ENCODE results near the gene UACA. TPM values are rescaled to one million over a fixed set of nuclear protein-coding genes. Genes with fewer than 3 reads are reported as not detected.
A peak's percentile ranks its signal among the peaks of the same experiment; 100 is the strongest.

Gene UACA
- total and polyA plus RNA-seq, 2 donors (not counting 3 experiments of a cell fraction or from before 2014, with no cell fraction given) = 167 to 292 TPM

- POLR2A ChIA-PET = no interaction called here
- dilution Hi-C loops (cut with MboI; ENCODE audit: extremely low pct_ligation_motif_present, low sequenced_read_pairs) (no loop called here), intact Hi-C loops (cut with micrococcal nuclease) (loop anchor here (1.0 to 10.0 kb wide), 3 partner anchors 17 to 700 kb away; partner anchors contain the start of genes TLE3 and UACA)
- CTCF ChIA-PET = interaction anchor here (0.6 to 2.9 kb wide), 4 partner anchors 16 to 105 kb away, joined by 4 to 18 read pairs (median 5); no protein-coding TSS in a partner anchor
- Histone ChIP-seq H3K36me3 (ENCODE audit: control insufficient read depth in 2 of 2, extremely low read depth in 1 of 2, insufficient read depth in 2 of 2, low read length in 2 of 2) (no peaks in the 10 kb centered on the region), H3K79me2 (ENCODE audit: control insufficient read depth, insufficient read depth, low read length) (no peaks in the 10 kb centered on the region), H3K9me1 (replicated peaks; ENCODE audit: control insufficient read depth, extremely low read depth, insufficient read depth, low read length) (no peaks in the 10 kb centered on the region), H4K20me1 (replicated peaks; ENCODE audit: control insufficient read depth, extremely low read depth, insufficient read depth, low read length) (no peaks in the 10 kb centered on the region), H3K27ac (ENCODE audit: insufficient read depth, low read depth, low read length) (peak overlapping the region; percentile 97), H3K4me3 (replicated peaks in 1 of 3; ENCODE audit: insufficient read depth in 1 of 3, low read depth in 1 of 3, low read length in 3 of 3) (no peak overlapping the region), H3K4me1 (ENCODE audit: control insufficient read depth, extremely low read depth, insufficient read depth, low read length) (peaks cover 44% of the 10 kb centered on the region), H3K4me2 (ENCODE audit: insufficient read depth, low read length) (peak overlapping the region; percentile 34), H3K9ac (replicated peaks; ENCODE audit: extremely low read depth, insufficient read depth, low read length) (peak overlapping the region; percentile 59), H2AFZ (ENCODE audit: low read depth, low read length) (peak overlapping the region; percentile 64), H3K9me3 (replicated peaks; ENCODE audit: control insufficient read depth, insufficient read depth, low read length) (no peaks in the 10 kb centered on the region), H3K27me3 (ENCODE audit: control insufficient read depth in 2 of 2, insufficient read depth in 2 of 2, low read length in 2 of 2) (no peaks in the 10 kb centered on the region)
- DNase-seq (ENCODE audit: low read depth, low spot score) (peak; percentile 83), FAIRE-seq (peak; percentile 90)
- BruUV-seq (replicated peaks) = no TSS peak
- TF ChIP-seq POLR2A (IDR thresholded peaks at IDR 0.05; ENCODE audit: low read depth, low read length) (peak; percentile 39), MAX (IDR thresholded peaks at IDR 0.05; ENCODE audit: insufficient read depth, insufficient read length) (no peak), FOS (IDR thresholded peaks at IDR 0.05; ENCODE audit: borderline replicate concordance, insufficient read depth, low read length) (peak; percentile 98), CTCF (IDR thresholded peaks at IDR 0.05; ENCODE audit: extremely low read depth in 1 of 2, insufficient read depth in 1 of 2, low read depth in 1 of 2, low read length in 2 of 2) (no peak), GATA2 (IDR thresholded peaks at IDR 0.05; ENCODE audit: insufficient read depth, insufficient read length, low read depth, low read length) (peak; percentile 52), EZH2 (IDR thresholded peaks at IDR 0.05; ENCODE audit: borderline replicate concordance, low read depth, low read length, severe bottlenecking) (no peak), POLR2AphosphoS5 (IDR thresholded peaks at IDR 0.05; ENCODE audit: insufficient read depth, low read depth, low read length) (peak; percentile 91), MYC (IDR thresholded peaks at IDR 0.05; ENCODE audit: low read depth, low read length) (no peak), JUN (IDR thresholded peaks at IDR 0.05; ENCODE audit: borderline replicate concordance, insufficient read depth, insufficient read length, low read depth) (peak; percentile 66)
Observed at GRCh38 chr15:70795311-70795665, 31.9 kb upstream of the UACA start.
